NCI-H2171 treated with DMSO at 0.1 percent for 48 hours (cell line): Measurements from ENCODE around the gene FGGY.
"Not testable (repeated sequence)": the region's sequence is repeated elsewhere in the genome, so short reads cannot be mapped to it uniquely, and the experiment has no call there.

ENCODE experiments used
- DNase-seq: peaks from one replicate; lab custom pipeline; 2025; lab: John Stamatoyannopoulos, UW

Gene FGGY

GRCh38 chr1:59733443-59734141 lies 436.7 kb downstream of the FGGY start:
- DNase-seq = no peak

GRCh38 chr1:59735927-59736326 lies 439.0 kb downstream of the FGGY start:
- DNase-seq = not testable (repeated sequence)

- DNase-seq = no peak
Measured at GRCh38 chr1:59736744-59737143, 439.9 kb downstream of the FGGY start.

GRCh38 chr1:59737638-59738037 lies 440.7 kb downstream of the FGGY start:
- DNase-seq = no peak

GRCh38 chr1:59738152-59738551 lies 441.3 kb downstream of the FGGY start:
- DNase-seq = peak; percentile 88

GRCh38 chr1:59738591-59739015 lies 441.7 kb downstream of the FGGY start:
- no peak for DNase-seq

- DNase-seq = no peak
Measured at GRCh38 chr1:59739111-59739510, 442.2 kb downstream of the FGGY start.

- DNase-seq = no peak
Measured at GRCh38 chr1:59742526-59742925, 445.6 kb downstream of the FGGY start.

- no peak for DNase-seq
Measured at GRCh38 chr1:59743324-59744091, 446.6 kb downstream of the FGGY start.

GRCh38 chr1:59747420-59748024 lies 450.6 kb downstream of the FGGY start:
- DNase-seq = no peak

- no peak for DNase-seq
Measured at GRCh38 chr1:59748123-59748522, 451.2 kb downstream of the FGGY start.

- no peak for DNase-seq
Measured at GRCh38 chr1:59750328-59751003, 453.6 kb downstream of the FGGY start.

- no peak for DNase-seq
Measured at GRCh38 chr1:59751004-59751395, 454.1 kb downstream of the FGGY start.

GRCh38 chr1:59751801-59752200 lies 454.9 kb downstream of the FGGY start:
- no peak for DNase-seq

GRCh38 chr1:59752556-59753414 lies 455.9 kb downstream of the FGGY start:
- DNase-seq = no peak

- no peak for DNase-seq
Measured at GRCh38 chr1:59755069-59755685, 458.3 kb downstream of the FGGY start.

GRCh38 chr1:59757197-59757747 lies 460.4 kb downstream of the FGGY start:
- no peak for DNase-seq

- peak; percentile 87 for DNase-seq
Measured at GRCh38 chr1:59759156-59759925, 462.4 kb downstream of the FGGY start.

GRCh38 chr1:59761443-59761842 lies 464.5 kb downstream of the FGGY start:
- DNase-seq = no peak

GRCh38 chr1:59763418-59763817 lies 466.5 kb downstream of the FGGY start:
- DNase-seq = no peak
